AG09309 (cell line): ENCODE data around the gene ELMO1.

Source experiments
- DNase-seq: peaks from one replicate; pipeline ENCODE4 v3.0.0-alpha.2; 2010; ENCODE audit warnings: low read depth
- H3K4me3 ChIP-seq: 2 replicates; pipeline ENCODE4 v1.5.1; 2011; ENCODE audit warnings: mild to moderate bottlenecking, low read depth, low read length, moderate library complexity; ENCODE audit not compliant: control insufficient read depth
- CTCF ChIP-seq: IDR thresholded peaks from 2 replicates; pipeline ENCODE4 v1.5.1; 2011; ENCODE audit warnings: mild to moderate bottlenecking, low read depth, low read length, inconsistent platforms; ENCODE audit not compliant: insufficient read depth, control insufficient read depth; ENCODE audit errors: missing control alignments

ELMO1 gene

GRCh38 chr7:37013771-37014170 is 434.9 kb downstream of the ELMO1 start:
- no peak for DNase-seq
- H3K4me3 ChIP-seq: no peak overlapping the region
- no peak for TF ChIP-seq CTCF

GRCh38 chr7:37011151-37011890 is 437.3 kb downstream of the ELMO1 start:
- DNase-seq: no peak
- H3K4me3 ChIP-seq: no peak overlapping the region
- TF ChIP-seq CTCF: no peak

- no peak for DNase-seq
- TF ChIP-seq CTCF: no peak
- no peak overlapping the region for H3K4me3 ChIP-seq
These were observed 439.5 kb downstream of the ELMO1 start for GRCh38 chr7:37009125-37009675.

GRCh38 chr7:37007691-37008090 is 441.0 kb downstream of the ELMO1 start:
- no peak for DNase-seq
- H3K4me3 ChIP-seq: no peak overlapping the region
- no peak for TF ChIP-seq CTCF

GRCh38 chr7:37007268-37007667 is 441.4 kb downstream of the ELMO1 start:
- no peak for TF ChIP-seq CTCF
- no peak overlapping the region for H3K4me3 ChIP-seq
- DNase-seq: no peak

- no peak for DNase-seq
- H3K4me3 ChIP-seq: no peak overlapping the region
- TF ChIP-seq CTCF: no peak
These were observed 441.9 kb downstream of the ELMO1 start for GRCh38 chr7:37006764-37007163.
